OCI-LY3 (cell line): ENCODE data around the gene TENM4.
A peak's percentile ranks its signal among the peaks of the same experiment; 100 is the strongest.

Source experiments
- H2AFZ ChIP-seq: fragments of 200-600, 300-600 bp; shearing (Covaris generic); 2 replicates; pipeline ENCODE4 v1.6.0; 2014; ENCODE audit warnings: antibody characterized with exemption, low read depth, low read length
- H3K27ac ChIP-seq: fragments of 200-600, 300-600 bp; sonication (generic); 2 replicates; pipeline ENCODE4 v1.5.1; 2014; ENCODE audit warnings: mild to moderate bottlenecking, low read length, moderate library complexity, mixed read lengths
- H3K27me3 ChIP-seq: fragments of 200-600, 300-600 bp; sonication (generic); 2 replicates; pipeline ENCODE4 v1.6.1; 2014; ENCODE audit warnings: low read depth, low read length, mixed read lengths
- H3K36me3 ChIP-seq: fragments of 200-600, 300-600 bp; sonication (generic); replicated peaks from 2 replicates; pipeline ENCODE3; 2014; ENCODE audit warnings: low read depth, low read length, mixed read lengths
- H3K4me1 ChIP-seq: fragments of 300-600, 200-600 bp; sonication (generic); 2 replicates; pipeline ENCODE4 v1.6.1; 2014; ENCODE audit warnings: low read length, mixed read lengths
- H3K4me2 ChIP-seq: fragments of 200-600, 300-600 bp; sonication (generic); 2 replicates; pipeline ENCODE4 v1.6.1; 2014; ENCODE audit warnings: low read length, mixed read lengths
- H3K4me3 ChIP-seq: fragments of 300-600, 200-600 bp; sonication (generic); 2 replicates; pipeline ENCODE4 v1.5.1; 2014; ENCODE audit warnings: antibody characterized with exemption, mild to moderate bottlenecking, low read length, moderate library complexity
- H3K79me2 ChIP-seq: fragments of 300-600, 200-600 bp; shearing (Covaris generic); 2 replicates; pipeline ENCODE4 v1.6.1; 2014; ENCODE audit warnings: mild to moderate bottlenecking, low read length, mixed read lengths
- H3K9ac ChIP-seq: fragments of 300-600, 200-600 bp; shearing (Covaris generic); 2 replicates; pipeline ENCODE4 v1.6.0; 2014; ENCODE audit warnings: mild to moderate bottlenecking, low read length, moderate library complexity
- H3K9me3 ChIP-seq: fragments of 200-600, 300-600 bp; shearing (Covaris generic); 2 replicates; pipeline ENCODE4 v1.6.1; 2014; ENCODE audit warnings: low read length, mixed read lengths; ENCODE audit not compliant: insufficient read depth
- H4K20me1 ChIP-seq: fragments of 200-600, 300-600 bp; sonication (generic); 2 replicates; pipeline ENCODE4 v1.6.1; 2016; ENCODE audit warnings: low read length, mixed read lengths; ENCODE audit not compliant: insufficient read depth
- EZH2phosphoT487 ChIP-seq: fragments of 200-600 bp; shearing (Covaris generic); IDR thresholded peaks from 2 replicates; pipeline ENCODE4 v1.6.1; 2018; ENCODE audit warnings: antibody characterized with exemption, mixed run types, low read depth
- TF ChIP-seq, protein P1 (sequence below): fragments of 200-600, 300-600 bp; sonication (generic); IDR thresholded peaks from 2 replicates; pipeline ENCODE4 v1.5.1; 2014; ENCODE audit warnings: antibody characterized with exemption, low read length, low read depth

The TENM4 gene

DNA sequence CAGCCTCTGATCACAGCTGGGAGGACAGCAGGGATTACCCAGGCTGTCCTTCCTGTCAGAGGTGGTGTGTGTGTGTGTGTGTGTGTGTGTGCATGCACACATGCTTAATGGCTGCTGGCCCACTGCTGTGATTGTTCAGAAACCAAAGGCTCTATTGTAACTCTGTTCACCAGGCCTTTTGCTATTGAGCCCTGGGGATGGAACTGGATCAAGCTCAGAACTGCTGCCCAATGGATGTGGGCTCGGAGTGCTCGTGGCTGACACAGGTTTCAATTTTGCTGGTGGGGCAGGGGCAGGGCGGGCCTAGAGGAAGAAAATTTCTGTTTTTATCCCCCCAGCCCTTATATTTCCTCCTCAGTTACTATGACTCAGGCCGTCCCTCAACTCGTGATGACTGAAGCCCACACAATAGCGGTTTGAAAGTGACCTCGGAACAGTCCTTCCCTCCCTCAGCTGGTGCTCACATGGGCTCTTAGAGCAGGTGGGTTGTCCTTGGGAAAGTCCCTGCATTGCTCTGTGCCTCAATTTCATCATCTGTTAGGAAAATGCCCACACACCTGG is 359.3 kb downstream of the TENM4 start:
- Histone ChIP-seq H3K27me3 (no peaks in the 10 kb centered on the region), H3K9ac (no peak overlapping the region), H4K20me1 (no peaks in the 10 kb centered on the region), H3K4me3 (no peak overlapping the region), H3K4me2 (0 out of 2 replicates have a peak overlapping the region, but pooled peaks have one; percentile 1), H2AFZ (no peak overlapping the region), H3K36me3 (no peaks in the 10 kb centered on the region), H3K27ac (no peak overlapping the region), H3K79me2 (no peaks in the 10 kb centered on the region), H3K9me3 (no peaks in the 10 kb centered on the region), H3K4me1 (peaks cover 10% of the 10 kb centered on the region)
- no peak for TF ChIP-seq EZH2phosphoT487
- TF ChIP-seq, protein P1, sequence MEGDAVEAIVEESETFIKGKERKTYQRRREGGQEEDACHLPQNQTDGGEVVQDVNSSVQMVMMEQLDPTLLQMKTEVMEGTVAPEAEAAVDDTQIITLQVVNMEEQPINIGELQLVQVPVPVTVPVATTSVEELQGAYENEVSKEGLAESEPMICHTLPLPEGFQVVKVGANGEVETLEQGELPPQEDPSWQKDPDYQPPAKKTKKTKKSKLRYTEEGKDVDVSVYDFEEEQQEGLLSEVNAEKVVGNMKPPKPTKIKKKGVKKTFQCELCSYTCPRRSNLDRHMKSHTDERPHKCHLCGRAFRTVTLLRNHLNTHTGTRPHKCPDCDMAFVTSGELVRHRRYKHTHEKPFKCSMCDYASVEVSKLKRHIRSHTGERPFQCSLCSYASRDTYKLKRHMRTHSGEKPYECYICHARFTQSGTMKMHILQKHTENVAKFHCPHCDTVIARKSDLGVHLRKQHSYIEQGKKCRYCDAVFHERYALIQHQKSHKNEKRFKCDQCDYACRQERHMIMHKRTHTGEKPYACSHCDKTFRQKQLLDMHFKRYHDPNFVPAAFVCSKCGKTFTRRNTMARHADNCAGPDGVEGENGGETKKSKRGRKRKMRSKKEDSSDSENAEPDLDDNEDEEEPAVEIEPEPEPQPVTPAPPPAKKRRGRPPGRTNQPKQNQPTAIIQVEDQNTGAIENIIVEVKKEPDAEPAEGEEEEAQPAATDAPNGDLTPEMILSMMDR: no peak

DNA sequence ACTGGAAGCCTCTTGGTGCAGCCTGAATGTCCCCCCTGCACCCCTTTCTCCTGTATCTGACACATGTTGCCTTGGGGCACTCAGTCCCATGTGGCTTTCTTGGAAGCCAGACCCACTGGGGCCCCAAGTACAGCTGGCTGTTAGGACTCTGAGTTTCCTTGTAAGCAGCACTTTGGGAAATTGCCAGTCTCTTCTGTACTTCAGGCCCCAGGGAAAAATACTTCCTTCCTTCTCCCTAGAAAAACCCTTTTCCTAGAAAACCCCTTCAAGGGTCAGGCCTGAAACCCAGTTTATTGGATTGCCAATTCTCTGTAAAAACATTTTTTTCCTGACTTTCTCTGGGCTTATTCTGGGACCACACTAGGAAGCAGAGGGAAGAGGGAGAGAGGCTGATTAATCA is 360.3 kb downstream of the TENM4 start:
- H3K4me1 ChIP-seq: peaks cover 10% of the 10 kb centered on the region
- TF ChIP-seq, protein P1: no peak
- no peak for TF ChIP-seq EZH2phosphoT487
- no peaks in the 10 kb centered on the region for H3K27me3 ChIP-seq
- H2AFZ ChIP-seq: no peak overlapping the region
- no peak overlapping the region for H3K9ac ChIP-seq
- H3K36me3 ChIP-seq: no peaks in the 10 kb centered on the region
- H3K27ac ChIP-seq: no peak overlapping the region
- H3K79me2 ChIP-seq: no peaks in the 10 kb centered on the region
- no peaks in the 10 kb centered on the region for H3K9me3 ChIP-seq
- H3K4me2 ChIP-seq: no peak overlapping the region
- H3K4me3 ChIP-seq: no peak overlapping the region
- no peaks in the 10 kb centered on the region for H4K20me1 ChIP-seq

DNA sequence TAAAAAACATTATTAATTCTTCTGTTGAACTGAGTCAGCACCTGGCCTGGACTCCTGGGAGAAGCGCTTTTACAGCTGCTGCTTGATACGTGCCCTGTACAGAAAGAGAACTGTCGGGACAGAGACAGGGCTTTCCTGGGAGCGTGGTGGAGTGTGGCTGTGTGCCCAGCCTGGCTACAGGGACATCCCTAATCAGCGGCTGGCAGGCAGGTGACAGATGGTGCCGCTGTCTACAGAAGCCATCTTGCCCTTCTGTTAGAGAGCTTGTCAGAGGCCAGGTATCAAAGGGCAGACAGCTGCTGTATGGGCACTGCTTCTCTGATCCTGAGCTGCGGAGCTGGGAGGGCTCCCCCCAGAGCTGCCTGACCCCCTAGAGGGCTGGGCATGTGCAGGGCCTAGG is 361.8 kb downstream of the TENM4 start:
- no peaks in the 10 kb centered on the region for H3K36me3 ChIP-seq

DNA sequence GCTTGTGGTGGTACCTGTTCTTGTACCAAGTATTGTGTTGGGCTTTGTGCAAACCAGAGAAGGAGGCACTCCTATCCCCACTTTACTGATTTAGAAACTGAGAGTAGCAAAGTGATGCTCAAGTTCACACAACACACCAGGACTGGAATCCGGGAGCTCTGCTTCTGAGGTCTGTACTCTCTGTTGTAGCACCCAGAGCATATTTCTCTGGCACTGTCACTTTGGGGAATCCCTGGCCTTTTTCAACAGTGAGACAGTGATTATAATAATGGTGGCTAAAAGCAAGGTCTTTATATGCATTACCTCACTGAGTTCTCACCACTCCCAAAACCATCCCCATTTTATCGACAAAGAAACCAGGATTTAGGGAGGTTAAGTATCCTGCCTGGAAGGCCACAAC is 362.4 kb downstream of the TENM4 start:
- Histone ChIP-seq H3K27ac (no peak overlapping the region), H3K9me3 (no peaks in the 10 kb centered on the region), H3K9ac (no peak overlapping the region), H3K79me2 (no peaks in the 10 kb centered on the region), H4K20me1 (no peaks in the 10 kb centered on the region), H3K4me1 (peaks cover 16% of the 10 kb centered on the region), H3K4me2 (no peak overlapping the region), H3K4me3 (no peak overlapping the region), H3K27me3 (no peaks in the 10 kb centered on the region), H3K36me3 (no peaks in the 10 kb centered on the region), H2AFZ (no peak overlapping the region)
- TF ChIP-seq, protein P1: no peak
- no peak for TF ChIP-seq EZH2phosphoT487

More for the DNA sequence above, 361.8 kb downstream of the TENM4 start:
- Histone ChIP-seq H4K20me1 (no peaks in the 10 kb centered on the region), H3K4me3 (no peak overlapping the region), H2AFZ (no peak overlapping the region), H3K27ac (no peak overlapping the region), H3K4me2 (no peak overlapping the region), H3K79me2 (no peaks in the 10 kb centered on the region), H3K4me1 (peaks cover 11% of the 10 kb centered on the region), H3K9ac (no peak overlapping the region), H3K9me3 (no peaks in the 10 kb centered on the region), H3K27me3 (no peaks in the 10 kb centered on the region)
- TF ChIP-seq, protein P1: no peak
- no peak for TF ChIP-seq EZH2phosphoT487
